Astrocyte of the cerebellum (primary cell): ENCODE data around the gene CAPN3.

Source experiments
- DNase-seq: peaks from one replicate; pipeline ENCODE4 v3.0.0-alpha.2; 2011; ENCODE audit warnings: low read depth
- H3K4me3 ChIP-seq: 2 replicates; pipeline ENCODE4 v1.5.1; 2011; ENCODE audit warnings: mild to moderate bottlenecking, low read depth, low read length, moderate library complexity
- in situ Hi-C: cut with HindIII; loops from 2 replicates; pipeline ENCODE4 v1.10.0; 2017; ENCODE audit warnings: low sequenced_read_pairs
- TF ChIP-seq, protein P1 (sequence below): IDR thresholded peaks from 2 replicates; pipeline ENCODE4 v1.5.1; 2012; ENCODE audit warnings: low read length, low read depth, moderate library complexity, mild to moderate bottlenecking; ENCODE audit errors: missing control alignments

The CAPN3 gene

DNA sequence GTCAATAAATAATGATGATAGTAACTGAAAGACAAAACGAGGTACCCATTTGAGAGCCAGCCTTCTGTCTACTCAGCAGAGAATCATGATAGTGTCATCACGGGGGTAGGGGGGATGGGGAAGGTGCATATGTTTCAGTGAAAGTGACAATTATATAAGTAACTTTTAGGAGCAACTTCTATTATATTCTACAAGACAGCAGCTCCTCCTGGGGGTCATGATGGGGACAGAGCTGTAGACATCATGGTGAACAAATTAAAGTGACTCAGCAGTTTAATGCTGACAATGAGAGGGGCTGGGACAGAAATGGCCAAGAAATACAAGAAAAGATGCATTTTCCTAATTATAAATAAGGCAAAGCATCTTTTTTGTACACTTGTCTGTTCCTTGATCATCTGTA lies 11.8 kb downstream of the CAPN3 start:
- TF ChIP-seq, protein P1, sequence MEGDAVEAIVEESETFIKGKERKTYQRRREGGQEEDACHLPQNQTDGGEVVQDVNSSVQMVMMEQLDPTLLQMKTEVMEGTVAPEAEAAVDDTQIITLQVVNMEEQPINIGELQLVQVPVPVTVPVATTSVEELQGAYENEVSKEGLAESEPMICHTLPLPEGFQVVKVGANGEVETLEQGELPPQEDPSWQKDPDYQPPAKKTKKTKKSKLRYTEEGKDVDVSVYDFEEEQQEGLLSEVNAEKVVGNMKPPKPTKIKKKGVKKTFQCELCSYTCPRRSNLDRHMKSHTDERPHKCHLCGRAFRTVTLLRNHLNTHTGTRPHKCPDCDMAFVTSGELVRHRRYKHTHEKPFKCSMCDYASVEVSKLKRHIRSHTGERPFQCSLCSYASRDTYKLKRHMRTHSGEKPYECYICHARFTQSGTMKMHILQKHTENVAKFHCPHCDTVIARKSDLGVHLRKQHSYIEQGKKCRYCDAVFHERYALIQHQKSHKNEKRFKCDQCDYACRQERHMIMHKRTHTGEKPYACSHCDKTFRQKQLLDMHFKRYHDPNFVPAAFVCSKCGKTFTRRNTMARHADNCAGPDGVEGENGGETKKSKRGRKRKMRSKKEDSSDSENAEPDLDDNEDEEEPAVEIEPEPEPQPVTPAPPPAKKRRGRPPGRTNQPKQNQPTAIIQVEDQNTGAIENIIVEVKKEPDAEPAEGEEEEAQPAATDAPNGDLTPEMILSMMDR: no peak
- in situ Hi-C loops: no loop called here
- DNase-seq: no peak
- H3K4me3 ChIP-seq: no peak overlapping the region

DNA sequence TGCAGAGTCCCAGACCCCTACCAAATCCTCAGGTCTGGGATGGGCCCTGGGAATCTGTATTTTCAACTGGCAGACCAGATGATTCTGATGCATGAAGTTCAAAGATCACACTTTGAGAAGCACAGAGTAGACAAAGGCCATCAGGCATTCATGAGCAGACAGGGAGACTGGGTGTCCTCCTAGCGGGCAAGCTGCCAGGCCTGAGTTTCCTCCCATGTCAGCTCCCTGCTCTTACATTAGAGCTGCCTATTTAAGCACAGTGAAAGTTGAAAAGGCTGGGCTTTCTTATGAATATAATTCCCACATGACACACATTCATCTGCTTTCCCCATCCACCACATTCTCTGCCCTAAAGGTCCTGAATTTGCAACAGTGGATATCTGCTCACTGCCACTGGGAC lies 14.0 kb downstream of the CAPN3 start:
- DNase-seq: no peak
- in situ Hi-C loops: no loop called here

GRCh38 chr15:42373936-42374335 lies 14.6 kb downstream of the CAPN3 start:
- TF ChIP-seq, protein P1: no peak
- in situ Hi-C loops: no loop called here
- H3K4me3 ChIP-seq: no peak overlapping the region
- DNase-seq: no peak

More for the DNA sequence above, 14.0 kb downstream of the CAPN3 start:
- TF ChIP-seq, protein P1: no peak
- no peak overlapping the region for H3K4me3 ChIP-seq

- in situ Hi-C loops: no loop called here
- DNase-seq: no peak
Observed at GRCh38 chr15:42374810-42375209, 15.5 kb downstream of the CAPN3 start.

GRCh38 chr15:42375252-42375651 lies 16.0 kb downstream of the CAPN3 start:
- in situ Hi-C loops: no loop called here
- TF ChIP-seq, protein P1: no peak
- H3K4me3 ChIP-seq: no peak overlapping the region
- no peak for DNase-seq

More at GRCh38 chr15:42374810-42375209, 15.5 kb downstream of the CAPN3 start:
- TF ChIP-seq, protein P1: no peak
- no peak overlapping the region for H3K4me3 ChIP-seq

DNA sequence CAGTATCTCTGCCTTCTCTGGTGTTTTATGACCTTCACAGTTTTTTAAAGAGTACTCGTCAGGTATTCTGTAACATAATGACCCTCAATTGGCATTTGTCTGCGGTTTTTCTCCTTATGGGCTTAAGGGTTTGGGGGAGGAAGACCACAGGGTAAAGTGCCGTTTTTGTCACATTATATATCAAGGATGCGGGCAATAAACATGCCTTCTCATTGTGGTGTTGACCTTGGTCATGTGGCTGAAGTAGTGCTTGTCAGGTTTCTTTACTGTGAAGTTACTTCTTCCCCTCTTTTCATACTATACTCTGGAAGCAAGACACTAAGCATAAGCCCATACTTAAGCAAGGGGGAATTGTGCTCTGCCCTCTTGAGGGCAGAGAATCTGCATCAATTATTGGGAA lies 16.6 kb downstream of the CAPN3 start:
- TF ChIP-seq, protein P1: no peak
- H3K4me3 ChIP-seq: no peak overlapping the region
- in situ Hi-C loops: no loop called here
- no peak for DNase-seq

GRCh38 chr15:42378011-42378410 lies 18.7 kb downstream of the CAPN3 start:
- in situ Hi-C loops: no loop called here
- H3K4me3 ChIP-seq: no peak overlapping the region
- no peak for DNase-seq
- TF ChIP-seq, protein P1: no peak
